GM21528 (cell line): Measurements from ENCODE around the gene C1QC.
"Not testable (repeated sequence)": the region's sequence is repeated elsewhere in the genome, so short reads cannot be mapped to it uniquely, and the experiment has no call there.

ENCODE experiments used
- ATAC-seq: cut with Tn5 transposase; IDR thresholded peaks from one replicate; pipeline ENCODE4 v1.9.1; 2021; ENCODE audit warnings: mild to moderate bottlenecking, moderate library complexity; ENCODE audit not compliant: unreplicated experiment, low FRiP score

The C1QC gene

DNA sequence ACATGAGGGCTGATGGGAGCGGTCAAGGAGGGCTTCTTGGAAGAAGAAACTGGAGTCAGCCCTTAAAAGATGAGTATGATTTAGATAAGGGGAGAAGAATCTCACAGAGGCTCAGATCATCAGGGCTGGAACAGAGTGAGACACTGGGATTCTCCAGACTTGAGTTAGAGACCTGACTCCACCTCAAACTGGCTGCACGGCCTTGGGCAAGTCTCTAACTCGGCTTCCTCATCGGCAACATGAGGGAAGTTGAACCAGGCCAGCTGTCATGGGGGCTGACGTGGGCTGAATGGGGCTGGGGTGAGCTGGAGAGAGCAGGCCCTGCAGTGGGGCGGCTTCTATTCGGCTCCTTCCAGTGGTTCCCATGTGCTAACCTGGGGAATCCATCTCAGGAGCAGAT, 2.5 kb downstream of the C1QC start:
- no peak for ATAC-seq

DNA sequence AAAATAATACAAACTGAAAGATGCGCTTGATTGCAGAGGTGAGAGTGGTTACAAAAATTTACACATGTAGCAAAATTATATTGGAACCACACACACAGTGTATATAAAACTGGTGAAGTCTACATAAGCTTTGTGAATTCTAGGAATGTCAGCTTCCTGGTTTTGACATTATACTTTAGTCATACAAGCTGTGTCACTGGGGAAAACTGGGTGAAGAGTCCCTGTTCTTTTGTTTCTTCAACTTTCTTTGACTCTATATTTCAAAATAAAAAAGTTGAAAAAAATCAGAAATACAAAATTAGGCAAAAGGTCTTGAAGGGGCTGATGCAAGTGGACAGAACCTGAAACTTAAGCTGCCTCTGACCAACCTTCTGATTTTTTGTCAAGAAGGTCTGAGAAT, 3.0 kb downstream of the C1QC start:
- ATAC-seq = no peak

DNA sequence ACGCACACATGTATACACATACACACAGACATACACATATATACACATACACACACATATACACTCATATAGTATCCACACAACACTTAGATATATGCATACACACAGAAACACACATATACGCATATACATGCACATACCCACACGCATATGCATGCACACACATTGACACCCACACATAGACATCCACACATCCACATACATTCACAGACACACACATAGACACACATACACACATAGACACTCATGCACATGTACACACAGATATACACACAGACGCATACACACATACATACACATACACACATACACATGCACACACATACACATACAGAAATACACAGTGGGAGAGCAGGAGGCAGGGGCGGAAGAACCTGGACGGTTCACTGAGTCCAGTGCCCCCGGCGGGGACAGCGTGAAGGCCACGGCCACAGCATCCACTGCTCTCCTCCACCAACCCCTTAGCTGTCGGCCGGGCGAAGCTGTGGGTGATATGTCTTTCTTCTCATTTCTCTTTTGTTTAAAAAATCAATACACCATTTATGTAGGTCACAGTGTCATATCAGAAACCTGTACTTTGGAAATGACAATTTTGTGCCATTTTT, 6.8 kb downstream of the C1QC start:
- ATAC-seq = no peak

DNA sequence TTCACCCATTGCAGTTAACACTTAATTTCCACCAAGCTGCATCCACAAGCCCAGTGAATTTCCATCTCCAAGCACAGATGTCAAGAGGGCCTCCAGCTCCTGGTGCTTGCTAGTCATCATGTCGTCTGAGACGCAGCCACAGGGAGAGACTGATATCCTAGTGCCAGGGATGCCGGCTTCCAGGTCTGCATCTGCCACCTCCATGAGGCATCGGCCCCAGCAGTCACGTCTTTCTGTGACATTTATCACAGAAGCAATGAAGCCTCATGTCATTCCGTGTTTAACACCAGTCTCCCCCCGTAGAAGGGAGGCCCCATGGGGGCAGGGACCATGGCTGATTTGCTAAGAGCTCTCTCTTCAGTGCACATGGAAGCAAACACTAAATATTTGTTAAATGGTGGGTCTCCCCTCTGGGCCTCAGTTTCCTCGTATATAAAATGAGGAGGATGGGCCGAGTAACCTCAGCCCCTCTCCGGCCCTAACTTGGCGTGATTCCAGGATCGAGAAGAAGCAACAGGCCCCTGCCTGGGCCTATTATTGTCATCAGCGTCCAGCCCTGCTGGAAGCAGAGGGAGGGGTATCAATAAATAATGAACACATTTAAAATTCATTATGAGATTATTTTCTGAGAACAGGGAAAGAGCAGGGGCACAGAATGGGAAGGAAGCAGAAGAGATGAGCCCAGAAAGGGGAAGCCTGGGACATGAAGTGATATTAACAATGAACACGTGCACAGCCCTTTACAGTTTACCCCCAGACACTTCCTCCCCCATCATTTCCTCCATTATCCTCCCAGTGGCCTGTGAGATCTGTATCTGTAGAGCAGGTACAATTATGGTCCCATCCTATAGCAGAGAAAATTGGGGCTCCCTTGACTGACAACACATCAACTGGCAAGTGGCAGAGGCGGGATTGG, 8.8 kb downstream of the C1QC start:
- no peak for ATAC-seq

DNA sequence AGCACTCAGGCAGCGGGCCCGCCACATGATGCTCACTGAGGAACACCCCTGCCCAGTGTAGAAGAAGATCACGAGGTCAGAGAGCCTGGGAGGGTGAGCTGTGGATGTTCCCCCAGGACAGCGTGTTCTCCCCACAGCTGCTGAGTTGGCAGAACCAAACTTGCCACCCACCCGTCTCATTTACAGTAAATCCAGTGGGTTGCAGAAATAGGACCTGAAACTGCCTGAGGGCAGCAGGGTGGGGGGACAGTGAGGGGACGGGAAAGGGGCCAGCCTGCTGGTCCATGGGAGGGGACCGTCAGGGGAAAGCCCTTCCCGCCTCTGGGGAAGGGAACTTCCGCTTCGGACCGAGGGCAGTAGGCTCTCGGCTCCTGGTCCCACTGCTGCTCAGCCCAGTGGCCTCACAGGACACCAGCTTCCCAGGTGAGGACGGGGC, 9.5 kb downstream of the C1QC start, which contains the start of gene C1QB:
Gene C1QB, plus strand, starts transcription at position 356 of the 436 bp plus-strand sequence. CDS start 6,227 bp downstream, outside the sequence.
- no peak for ATAC-seq

DNA sequence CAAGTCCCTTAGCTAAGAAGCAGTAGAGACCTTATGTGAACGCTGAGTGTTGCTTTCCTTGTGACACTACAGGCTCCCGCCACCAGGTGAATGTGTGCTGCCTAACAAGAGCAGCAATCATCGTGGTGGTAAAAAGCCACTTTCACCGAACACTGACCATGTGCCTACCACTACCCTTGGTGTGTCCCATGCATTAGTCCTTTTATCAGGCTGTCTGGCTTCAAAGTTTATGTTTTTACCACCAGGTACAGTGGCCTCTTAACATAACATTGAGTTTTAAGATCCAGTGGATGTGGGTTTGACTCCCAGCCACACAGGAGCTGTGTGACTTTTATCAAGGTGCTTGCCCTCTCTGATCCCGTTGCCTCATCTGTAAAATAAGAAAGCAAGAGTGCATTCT, 11.3 kb downstream of the C1QC start:
- ATAC-seq = no peak

DNA sequence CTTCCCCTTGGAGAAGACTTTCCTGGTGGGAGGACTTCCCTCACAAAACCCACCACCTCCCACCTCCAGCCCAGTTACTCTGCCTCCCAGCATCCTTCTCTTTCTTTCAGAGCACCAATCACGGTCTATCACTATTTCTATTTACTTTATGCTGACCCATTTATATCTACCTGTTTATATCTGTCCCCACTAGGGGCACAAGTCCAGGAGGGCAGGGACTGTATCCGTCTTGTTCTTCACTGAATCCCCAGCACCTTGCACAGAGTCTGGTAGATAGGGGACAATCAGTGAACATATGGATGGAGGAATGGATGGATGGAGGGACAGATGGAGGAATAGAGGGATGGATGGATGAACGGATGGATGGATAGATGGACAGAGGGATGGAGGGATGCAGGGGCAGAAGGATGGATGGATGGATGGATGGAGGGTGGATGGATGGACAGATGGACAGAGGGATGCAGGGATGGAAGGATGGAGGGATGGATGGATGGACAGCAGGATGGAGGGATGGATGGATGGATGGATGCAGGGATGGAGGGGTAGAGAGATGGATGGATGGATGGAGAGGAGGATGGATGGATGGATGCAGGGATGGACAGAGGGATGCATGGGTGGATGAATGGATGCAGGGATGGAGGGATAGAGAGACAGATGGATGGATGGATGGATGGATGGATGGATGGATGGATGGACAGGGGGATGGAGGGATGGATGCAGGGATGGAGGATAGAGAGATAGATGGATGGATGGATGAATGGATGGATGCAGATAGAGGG, 15.1 kb downstream of the C1QC start:
- ATAC-seq = no peak

DNA sequence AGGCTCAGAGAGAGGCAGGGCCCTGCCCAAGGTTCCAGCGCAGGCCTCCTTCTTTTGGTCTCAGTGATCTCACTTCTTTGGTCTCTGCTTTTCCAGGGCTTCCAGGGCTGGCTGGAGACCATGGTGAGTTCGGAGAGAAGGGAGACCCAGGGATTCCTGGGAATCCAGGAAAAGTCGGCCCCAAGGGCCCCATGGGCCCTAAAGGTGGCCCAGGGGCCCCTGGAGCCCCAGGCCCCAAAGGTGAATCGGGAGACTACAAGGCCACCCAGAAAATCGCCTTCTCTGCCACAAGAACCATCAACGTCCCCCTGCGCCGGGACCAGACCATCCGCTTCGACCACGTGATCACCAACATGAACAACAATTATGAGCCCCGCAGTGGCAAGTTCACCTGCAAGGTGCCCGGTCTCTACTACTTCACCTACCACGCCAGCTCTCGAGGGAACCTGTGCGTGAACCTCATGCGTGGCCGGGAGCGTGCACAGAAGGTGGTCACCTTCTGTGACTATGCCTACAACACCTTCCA, 17.3 kb downstream of the C1QC start:
- ATAC-seq = no peak

DNA sequence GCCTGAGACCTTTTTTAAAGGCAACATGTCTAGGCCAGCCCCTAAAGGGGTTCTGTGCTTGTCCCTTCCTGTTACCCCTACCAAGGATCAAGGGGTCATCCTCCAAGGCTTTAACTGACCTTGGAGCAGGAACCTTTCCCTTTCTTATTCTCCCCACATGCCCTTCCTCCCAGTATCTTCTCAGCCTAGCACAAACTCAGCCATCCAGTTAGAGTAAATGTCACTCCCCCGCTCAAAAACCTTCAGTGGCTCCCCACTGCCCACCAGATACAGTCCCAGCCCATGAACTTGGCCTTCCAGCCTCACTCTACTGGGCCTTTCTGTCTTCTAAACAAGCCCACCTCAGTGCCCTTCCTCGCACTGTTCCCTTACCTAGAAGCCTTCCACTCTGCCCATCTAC, 18.4 kb downstream of the C1QC start:
- ATAC-seq = no peak

DNA sequence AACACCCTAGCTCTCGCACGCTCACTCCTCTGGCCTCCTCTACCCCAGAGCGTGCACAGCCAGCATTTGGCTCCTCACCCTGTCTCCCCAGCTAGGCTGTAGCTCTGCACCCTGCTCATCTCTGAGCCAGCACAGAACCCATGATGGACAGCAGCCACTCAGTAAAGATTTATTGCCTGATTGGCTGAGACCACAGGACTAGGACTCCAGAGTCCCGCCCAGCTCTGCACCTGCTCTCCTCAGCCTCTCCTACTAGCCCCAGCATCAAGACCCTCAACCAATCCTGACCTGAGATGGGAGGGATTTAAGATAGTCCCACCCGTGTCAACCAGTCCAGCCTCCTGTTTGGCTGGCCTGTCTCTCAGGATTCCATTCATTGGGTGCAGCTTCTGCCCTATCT, 18.9 kb downstream of the C1QC start:
- ATAC-seq = no peak

DNA sequence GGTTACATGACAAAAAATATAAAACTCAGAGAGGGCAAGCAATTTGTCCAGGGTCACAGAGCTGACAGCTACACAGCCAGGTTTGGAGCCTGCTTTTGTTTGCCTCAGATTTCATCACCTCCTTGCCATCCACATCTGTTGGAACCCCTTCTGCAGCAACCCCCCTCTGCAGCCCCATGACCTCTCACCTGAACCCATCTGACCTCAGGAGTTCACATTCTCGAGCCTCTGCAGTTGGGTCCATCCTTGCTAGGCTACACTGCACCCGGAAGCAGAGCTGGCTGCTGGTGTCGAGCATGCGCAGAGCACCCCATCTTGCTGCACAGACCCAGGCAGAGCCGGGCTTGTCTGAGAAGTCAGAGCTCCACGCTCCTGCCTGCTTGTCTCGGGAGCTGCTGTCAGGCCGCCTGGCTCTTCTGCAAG, 19.6 kb downstream of the C1QC start:
- no peak for ATAC-seq

DNA sequence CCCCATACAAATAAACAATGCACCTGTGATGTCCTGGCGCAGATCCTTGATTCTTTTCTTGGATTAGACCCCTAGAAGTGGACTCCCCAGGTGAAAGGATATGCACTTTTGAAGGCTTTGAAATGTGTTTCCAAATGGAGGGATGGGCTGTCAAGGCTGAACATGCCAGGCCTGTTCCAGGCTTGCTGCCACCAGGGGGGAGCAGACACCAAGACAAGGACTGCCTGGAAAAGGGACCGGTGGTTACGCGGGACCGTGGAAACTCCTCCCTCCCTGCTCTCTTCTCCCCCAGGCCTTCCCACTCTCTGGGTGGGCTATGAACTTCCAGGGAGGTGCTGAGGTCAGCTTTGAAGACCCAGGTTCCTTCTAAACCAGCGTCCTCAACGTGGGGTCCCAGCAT, 22.3 kb downstream of the C1QC start:
- ATAC-seq = no peak

DNA sequence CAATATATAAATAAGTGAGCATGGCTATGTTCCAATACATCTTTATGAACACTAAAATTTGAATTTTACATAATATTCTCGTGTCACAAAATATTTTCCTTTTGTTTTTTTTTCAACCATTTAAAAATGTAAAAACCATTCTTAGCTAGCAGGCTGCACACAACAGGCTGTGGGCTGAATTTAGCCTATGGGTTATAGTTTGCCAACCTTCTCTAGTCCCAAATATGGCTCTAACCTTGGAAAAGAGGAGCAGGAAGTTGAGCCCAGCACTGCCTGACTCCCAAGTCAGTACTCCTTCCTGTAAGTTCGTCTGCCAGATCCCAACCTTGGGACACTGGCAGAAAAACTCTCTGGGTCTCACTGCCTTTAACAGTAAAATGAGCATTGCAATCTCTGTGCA, 23.0 kb downstream of the C1QC start:
- no peak for ATAC-seq

DNA sequence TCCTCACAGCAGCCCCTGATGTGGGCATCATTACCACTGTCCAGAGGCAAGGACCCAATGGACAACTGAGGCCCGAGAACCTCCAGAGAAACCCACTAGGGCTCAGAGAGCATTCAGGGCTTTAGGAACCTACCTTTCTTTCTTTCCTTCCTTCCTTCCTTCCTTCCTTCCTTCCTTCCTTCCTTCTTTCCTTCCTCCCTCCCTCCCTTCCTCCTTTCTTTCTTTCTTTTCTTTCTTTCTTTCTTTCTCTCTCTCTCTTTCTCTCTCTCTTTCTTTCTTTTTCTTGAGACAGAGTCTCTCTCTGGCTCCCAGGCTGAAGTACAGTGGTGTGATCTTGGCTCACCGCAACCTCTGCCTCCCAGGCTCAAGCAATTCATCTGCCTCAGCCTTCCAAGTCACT, 25.4 kb downstream of the C1QC start:
- not testable (repeated sequence) for ATAC-seq

DNA sequence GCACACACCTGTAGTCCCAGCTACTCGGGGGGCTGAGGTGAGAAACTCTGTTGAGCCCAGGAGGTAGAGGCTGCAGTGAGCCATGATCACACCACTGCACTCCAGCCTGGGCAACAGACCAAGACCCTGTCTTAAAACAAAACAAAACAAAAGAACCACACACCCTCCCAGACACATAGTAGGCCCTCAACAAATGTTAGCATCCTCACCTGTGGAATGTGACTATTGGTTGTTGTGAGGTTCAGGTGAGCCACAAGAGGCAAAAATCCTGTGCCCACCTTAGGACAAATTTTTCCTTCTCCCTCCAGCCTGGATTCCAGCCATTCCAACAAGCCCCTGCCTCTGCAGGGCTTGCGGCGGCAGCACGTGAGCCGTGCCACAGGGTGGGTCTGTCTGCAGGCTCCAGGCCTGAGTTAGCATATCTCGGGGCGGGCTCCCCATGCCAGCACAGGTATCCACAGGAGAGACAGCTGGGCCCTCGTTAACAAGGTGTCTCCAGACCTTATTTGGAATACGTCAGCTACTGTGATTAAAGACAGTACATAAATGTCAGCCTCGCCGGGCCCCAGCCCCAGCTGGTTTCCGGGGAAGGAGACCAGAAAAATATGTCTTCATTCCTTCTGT, 27.0 kb downstream of the C1QC start:
- ATAC-seq = no peak

DNA sequence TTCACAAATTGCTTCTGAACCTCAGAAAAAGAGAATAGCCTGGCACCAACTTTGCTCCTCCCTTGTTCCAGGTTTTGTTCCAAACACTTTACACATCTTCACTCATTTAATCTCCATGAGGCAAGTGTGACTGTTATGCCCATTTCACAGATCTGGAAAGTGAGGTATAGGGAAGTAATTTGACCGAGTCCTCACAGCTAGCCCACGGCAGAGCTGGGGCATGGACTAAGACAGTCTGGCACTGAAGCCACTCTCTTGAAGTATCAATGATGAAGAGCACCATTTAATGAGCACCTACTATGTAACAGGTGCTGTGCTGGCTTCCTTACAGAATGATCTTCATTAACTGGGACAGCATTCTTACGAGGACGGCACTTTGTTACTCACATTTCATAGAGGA, 28.6 kb downstream of the C1QC start:
- no peak for ATAC-seq

DNA sequence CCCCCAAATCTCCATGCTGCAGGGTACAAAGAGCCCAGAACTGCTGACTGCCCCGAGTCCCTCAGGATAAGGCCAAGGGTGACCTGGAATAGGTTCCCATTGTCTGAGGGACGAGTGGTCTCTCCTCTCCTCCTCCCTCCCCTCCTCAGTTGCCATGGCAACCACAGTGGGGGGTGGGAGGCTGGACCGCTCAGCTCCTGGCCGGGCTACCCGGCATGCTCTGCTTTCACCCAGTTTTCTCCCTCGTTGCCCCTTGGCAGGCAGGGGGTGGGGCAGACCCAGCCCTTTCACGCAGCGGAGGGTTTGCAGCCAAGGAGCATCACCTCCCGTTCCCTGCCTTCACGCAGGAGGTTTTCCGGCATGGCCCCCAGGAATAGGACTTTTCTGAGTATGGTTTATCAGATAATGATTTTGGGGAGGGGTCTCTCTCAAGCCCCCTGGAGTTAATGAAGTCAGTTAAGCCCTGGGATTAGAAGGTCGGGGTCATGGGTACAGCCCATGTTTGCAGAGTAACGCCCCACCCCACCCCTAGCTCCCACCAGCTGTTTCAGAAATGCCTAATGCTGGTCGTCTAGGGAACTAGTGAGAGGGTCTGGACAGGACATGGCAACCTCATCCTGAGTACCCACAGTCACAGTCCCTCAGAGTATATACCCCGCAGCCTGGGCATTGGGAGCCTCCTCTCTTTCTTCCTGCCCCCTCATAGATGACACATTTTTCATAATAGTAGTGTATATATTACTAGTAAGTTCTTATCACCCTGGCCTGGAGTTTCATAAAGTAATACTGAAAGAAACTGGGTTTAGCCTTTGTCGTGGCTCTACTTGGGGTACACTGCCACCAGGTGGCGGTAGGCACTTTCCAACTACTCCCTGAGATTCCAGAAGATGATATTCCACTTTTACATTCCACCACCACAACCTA, 30.3 kb downstream of the C1QC start:
- ATAC-seq = no peak

DNA sequence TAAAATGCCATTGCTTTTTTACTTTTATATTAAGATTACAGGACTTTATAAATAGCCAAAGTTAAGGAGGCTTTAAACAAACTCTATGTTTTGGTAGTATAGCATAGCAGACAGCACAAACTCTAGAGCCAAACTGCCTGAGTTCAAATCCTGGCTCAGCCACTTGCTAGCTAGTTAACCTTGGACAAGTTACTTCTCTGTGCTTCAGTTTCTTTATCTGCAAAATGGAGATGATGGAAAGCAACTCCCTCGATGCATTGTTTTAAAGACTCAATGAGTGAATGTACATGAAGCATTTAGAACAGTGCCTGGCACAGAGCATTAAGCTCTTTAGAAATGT, 30.9 kb downstream of the C1QC start:
- ATAC-seq = no peak

DNA sequence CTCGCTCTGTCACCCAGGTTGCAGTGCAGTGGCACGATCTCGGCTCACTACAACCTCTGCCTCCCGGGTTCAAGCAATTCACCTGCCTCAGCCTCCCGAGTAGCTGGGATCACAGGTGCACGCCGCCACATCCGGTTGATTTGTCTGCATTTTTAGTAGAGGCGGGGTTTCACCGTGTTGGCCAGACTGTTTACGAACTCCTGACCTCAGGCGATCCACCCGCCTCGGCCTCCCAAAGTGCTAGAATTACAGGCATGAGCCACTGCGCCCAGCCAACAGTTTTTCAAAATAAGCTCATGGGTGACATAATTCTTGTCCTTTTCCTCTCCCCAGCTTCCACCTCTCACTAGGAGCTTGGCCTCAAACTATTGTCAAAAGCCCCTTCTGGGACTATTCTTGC, 32.7 kb downstream of the C1QC start:
- ATAC-seq = not testable (repeated sequence)
